Daoy (cell line): ENCODE measurements around the gene GRIK5. TPM values are rescaled to one million over a fixed set of nuclear protein-coding genes. Genes with fewer than 3 reads are reported as not detected.

Experiments
- DNase-seq: peaks from one replicate; pipeline ENCODE4 v3.0.0-alpha.2; 2015; ENCODE audit warnings: low read depth
- total RNA-seq: library from RNA; depleted of rRNA; stranded (reverse); fragments of >200 nt; shearing (Covaris generic); gene quantifications from 2 replicates; pipeline ENCODE4 v1.2.3, GENCODE V29; 2014

The GRIK5 gene
- total RNA-seq, 1 experiment from 2014 or later = 0.57 TPM

DNA sequence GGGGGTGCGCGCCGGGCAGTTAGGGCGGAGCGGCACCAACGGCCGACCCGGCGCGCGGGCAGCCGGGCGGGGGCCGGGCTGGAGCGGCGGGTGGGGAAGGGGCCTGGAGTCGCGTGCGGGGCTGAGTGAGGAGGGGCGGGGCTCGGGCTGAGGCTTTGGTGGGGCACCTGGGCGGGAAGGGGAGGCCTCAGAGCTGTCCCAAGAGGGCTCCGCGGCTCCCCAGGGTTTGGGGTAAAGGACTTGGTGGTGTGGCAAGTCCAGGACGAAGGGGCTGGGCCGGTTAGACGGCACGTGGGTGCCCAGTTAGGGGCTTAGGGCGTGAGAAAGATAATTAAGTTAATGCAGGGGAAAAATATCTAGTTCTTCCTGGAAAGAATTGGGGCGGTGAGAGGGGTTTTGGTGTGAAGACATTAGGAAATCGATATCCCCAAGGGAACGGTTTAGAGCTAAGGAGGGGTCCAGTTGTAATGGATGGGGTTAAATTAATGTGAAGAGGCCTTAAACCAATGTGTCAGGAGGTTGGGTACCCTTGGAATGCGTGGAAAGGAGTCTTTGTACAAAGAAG lies 6.5 kb upstream of the GRIK5 start:
- no peak for DNase-seq

DNA sequence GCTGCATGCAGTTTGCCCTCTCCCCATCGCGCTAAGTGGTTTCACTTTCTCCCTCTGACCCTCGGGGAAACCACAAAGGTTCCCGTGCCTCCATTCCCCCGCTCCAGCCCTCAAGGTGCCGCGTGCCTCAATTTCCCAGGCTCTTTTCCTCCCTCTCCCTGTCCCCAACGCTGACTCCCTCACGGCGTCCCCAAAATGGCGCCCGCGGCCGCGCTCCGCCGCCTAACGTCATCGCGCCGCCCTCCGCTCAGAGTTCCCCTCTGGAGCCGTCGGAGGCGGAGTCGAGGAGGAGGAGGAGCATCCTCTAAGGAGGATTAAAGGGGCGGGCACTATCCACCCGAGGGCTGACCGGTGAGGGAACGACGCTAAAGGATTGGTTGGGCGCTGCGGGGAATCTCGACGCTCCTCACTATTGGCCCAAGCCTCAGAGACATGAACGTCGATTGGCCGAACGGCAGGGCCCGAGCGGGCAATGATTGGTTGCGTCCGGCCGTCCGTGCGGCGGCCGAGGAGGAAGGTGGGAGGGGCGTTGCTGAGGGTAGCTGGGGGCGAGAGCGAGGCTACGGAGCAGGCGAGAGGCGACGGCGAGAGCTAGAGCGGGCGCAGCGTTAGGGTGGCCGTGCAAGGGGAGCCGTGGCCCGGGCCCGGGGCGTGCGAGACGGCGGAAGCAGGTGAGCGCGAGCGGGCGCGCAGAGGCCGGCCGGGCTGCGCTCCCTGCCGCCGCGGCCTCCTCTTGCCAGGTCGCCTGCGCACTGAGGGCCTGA lies 5.8 kb upstream of the GRIK5 start, which contains the start of gene ZNF574:
ZNF574 (plus strand) TSS at position 551 of the 764 bp plus-strand sequence. CDS start 2,441 bp downstream, outside the sequence.
- peak; percentile 100 for DNase-seq

DNA sequence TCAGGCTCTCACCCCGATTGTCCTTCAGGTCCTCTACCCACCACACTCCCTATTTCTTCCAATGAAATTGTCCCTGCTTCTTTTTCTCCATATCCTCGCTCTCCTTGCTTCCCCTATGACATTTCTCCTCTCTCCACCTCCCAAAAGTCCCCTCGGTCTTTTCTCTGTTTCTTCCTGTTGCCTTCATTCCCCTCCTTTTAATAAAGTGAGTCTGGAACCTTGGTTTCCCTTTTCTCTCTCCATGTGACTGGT lies 5.3 kb upstream of the GRIK5 start:
- no peak for DNase-seq

DNA sequence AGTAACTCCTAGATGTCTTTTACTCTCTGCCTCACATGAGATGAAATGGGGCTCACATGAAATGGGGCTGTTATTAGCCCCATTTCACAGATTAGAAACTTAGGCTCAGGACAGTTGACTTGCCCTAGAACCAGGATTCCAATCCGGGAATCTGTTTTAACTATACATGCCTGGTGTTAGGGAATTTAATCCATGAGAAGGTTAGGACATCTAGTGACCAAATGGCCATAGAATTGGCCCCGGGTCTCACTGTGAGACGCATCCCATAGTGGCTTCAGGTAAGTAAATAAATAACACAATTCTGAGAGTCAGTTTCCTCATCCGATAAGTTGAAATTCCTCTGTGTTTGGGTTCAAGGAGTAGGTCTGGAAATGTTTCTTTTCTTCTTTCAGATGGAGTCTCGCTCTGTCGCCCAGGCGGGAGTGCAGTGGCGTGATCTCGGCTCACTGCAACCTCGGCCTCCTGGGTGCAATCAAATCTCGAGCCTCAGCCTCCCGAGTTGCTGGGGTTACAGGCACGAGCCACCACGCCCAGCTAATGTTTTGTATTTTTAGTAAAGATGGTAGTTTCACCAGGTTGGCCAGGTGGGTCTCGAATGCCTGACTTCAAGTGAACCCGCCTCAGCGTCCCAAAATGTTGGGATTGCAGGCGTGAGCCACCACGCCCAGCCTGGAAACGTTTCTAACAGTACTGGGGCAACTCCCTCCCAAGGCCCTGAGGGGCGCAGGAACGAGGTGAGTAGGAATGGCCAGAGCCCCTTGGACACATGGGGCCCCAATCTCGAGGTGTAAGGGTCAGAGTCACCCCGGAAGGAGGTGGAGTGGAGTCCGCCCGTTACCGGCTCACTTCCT lies 4.7 kb upstream of the GRIK5 start:
- DNase-seq = peak; percentile 33

DNA sequence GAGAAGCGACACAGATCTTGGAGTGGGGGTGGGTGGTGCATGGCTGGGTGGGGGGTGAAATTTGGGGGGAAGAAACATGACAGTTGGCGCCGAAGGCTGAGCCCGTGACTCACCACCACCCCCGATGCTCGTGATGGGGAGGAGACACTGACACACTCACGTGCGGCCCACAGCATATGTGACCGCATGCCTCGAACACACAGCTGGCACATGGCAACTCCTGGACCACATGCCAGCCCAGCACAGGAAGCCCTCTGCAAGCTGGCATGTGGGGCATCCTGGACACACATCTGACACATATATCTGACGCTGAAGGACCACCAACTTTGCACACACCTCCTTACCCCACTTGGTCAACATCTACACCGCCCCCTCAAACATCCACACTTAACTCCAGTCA lies 1.2 kb upstream of the GRIK5 start:
- DNase-seq = no peak

DNA sequence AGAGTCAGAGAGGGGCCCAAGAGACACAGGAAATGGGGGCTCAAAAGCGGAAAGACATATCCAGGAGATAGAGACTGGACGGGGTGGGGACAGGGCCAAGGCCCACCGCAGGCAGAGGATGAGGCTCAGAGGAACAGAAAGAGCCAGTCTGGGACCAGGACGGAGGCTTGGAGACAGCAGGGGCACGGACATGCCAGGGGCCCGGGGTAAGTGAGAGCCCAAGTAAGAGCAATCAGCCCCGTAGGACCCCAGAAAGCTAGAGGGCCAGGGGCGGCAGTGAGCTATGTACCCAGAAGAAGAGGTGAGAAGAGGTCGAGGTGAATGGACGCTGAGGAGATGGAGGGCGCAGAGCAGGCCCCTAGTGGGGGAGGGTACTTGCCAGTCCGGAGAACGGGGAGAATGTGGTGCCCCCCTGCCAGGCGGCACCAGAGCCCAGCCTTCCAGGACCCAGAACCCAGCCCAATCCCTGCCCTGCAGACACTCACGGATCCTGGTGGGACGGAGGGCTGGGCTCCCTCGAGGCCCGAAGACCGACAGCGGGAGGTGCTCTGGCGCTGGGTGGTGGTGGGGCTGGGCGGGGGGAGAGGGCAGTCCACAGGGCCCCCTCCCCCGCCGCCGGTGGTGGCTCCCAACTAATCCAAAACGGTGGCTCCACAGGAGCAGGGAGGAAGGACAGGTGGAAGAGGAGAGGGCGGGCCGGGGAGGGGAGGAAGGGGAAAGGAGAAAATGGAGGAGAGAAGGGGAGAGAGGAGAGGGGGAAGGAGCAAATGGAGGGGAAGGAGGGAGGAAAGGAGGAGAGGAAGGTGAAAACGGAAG lies 1.0 kb downstream of the GRIK5 start:
- DNase-seq = no peak

DNA sequence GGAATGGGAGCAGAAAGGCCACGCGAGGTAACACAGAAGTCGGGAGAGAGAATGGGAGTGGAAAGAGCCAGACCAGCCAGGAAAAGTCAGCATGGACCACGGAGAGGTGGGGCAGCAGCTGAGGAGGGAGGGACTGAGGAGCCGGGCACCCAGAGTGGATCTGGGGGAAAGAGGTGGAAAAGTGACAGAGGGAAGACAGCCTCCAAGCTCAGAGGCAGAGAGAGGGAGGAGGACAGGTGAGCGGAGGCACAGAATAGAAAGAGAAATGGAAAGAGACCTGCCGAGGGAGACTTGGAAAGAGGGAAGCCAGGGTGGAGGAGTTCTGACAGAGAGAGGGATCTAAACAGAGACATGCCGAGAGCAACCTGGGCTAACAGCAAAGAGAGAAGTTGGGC lies 1.6 kb downstream of the GRIK5 start:
- DNase-seq = no peak

DNA sequence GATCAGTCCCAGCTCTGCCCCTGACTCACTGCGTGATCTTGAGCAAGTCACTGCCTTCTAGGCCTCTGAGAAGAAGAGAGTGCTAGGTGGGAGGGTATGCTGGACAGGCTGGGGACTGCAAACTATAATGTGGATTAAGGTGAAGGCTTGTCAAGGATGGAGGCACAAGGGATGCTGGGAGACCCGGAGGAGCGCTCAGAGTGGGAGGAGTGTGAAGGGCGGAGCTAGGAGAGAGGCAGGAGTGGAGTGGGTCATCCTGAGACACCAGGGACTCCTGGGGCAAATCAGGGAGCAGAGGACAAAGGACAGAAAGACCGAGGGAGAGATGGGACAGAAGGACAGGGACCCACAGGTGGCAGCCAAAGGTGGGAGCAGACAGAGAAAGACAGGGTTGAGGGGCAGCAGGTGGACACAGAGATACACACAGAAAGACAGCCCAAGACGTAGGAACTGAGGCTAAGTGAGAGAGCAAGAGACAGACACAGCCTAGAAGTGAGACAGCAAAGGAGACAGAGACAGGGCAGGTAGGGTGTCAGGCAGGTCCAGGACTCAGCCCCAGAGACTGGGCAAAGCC lies 2.6 kb downstream of the GRIK5 start:
- no peak for DNase-seq

DNA sequence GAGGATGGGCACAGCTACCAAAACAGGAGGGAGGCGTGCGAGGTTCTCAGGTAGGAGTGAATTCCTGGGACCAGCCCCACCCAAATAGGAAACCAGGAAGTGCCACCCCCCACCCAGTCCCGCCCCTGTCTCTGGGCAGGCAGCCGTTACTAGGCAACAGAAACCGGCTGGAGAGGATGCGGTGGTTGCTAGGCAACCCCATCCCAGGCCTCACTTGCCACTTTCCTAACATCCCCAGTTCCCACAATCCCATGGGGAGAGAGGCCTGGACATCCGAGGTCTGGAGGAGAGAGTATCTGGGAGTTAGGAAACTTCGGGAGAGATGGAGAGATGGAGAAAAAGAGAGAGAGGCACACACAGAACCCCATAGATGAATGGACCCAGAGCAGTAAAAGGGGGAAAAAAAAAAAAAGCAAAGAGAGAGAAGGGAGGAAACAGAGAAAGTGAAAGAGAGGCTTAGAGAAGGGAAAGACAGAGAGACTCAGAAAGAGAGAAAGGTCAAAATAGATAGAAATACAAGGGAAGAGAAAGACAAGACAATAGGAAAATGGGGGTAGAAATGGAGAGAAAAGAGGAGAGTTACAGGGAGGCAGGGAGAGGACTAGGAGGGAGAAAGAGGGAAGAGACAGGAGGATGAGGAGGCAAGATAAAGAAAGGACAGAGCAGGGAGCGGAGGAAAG lies 3.8 kb downstream of the GRIK5 start:
- DNase-seq = peak; percentile 62

DNA sequence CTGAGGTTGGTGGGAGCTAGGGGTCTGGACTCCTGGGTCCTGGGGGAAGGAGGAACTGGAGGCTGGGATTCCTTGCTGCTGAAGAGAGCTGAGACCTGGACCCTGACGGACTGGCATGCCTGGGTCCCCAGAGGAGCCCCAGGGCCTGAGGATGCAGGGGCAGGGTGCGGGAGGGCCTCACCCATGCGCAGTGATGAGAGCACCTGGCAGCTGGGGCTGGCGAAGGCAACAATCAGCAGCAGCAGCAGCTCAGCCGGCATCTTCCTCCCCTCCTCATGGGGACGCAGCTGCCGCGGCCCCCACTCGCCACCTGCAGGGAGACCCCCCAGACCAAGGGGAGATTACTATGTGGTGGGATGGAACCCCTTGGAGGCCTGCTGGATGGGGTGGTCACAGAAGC lies 4.5 kb downstream of the GRIK5 start:
- no peak for DNase-seq

DNA sequence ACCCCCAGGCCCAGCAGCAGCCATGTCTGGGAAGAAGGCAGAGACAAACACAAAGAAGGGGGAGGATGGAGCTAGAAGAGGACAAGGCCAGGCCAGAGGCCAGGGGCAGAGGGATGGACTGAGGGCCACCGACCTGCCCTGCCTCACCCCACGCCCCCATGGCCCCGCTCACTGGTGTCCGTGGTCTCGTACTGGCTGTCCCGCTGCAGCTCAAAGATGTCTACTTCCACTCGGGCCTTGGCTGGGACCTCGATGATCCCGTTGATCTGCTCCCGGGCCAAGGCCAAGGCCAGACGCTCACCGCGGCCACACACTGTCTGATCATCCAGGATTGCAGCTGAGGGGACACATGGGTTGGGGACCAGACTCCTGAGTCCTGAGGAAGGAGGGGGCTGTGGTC lies 5.0 kb downstream of the GRIK5 start:
- DNase-seq = no peak

DNA sequence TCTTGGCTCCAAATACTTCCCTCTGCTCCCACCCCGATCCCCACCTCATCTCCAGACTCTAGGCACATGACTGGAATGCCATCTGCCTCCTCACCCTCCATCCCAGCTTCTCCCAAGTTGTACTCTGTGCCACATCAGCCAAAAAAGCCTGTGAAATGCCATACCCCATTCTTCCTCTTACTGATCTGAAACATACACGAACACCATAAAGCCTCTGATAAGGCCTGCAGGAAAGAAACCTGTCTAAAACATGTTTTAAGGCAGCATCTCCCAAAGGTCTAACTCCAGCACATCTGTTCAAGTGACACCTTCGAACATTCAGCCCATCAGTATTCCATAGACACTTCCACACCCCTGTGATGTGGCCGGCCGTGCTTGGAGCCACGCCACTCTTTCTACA lies 5.6 kb downstream of the GRIK5 start:
- no peak for DNase-seq

DNA sequence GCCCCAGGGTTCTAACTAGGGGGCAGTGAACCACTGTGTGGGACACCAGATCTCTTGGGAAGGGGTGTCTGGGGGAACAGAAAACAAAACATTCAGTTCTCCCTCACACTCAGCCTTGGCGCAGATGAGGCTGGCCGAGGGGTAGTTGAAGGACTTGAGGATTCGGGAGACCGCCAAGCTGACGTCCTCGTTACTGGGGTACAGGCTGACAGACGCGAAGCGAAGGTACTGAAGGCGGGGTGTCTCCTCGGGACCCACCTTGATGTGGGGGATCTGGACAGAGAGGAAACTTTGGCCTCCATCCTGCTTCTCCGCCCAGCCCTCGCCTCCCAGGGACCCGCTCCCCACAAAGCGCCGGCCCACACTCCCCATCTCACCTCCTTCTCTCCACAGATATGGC lies 7.6 kb downstream of the GRIK5 start:
- DNase-seq = no peak

DNA sequence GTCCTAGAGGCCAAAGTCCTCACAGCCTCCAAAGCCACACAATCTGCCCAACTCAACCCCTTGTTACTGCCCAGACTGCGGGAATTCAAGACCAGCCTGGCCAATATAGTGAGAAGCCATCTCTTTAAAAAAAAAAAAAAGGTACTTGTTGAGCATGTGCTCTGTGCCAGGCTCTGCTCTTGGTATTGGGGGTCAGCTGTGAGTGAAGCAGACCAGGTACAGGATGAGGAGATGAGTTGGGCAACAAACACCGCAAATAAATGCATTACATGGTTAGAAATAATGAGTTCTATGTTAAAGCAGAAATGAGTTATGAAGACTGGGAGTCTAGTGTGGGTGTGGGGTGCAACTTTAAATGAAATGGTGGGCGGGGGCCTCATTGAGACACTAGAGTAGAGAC lies 9.9 kb downstream of the GRIK5 start:
- DNase-seq = no peak

DNA sequence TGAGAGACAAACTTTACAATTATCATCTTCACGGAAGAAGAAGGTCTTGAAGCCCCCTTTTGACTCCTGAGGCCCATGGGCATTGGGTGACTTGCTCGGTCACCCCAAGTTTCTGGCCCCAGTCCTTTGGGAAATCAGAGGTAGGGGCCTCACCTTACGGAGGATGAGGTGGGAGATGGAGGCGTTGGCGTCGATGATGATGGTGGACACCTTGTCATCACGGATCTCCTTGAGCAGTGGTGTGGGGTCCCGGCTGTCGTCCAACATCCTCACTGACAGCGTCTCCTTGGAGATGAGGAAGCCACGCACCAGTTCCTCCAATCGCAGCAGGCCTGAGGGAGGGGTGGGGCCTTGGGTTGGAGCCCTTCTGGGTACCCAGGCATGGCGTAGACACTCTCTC lies 10.8 kb downstream of the GRIK5 start:
- DNase-seq = no peak

DNA sequence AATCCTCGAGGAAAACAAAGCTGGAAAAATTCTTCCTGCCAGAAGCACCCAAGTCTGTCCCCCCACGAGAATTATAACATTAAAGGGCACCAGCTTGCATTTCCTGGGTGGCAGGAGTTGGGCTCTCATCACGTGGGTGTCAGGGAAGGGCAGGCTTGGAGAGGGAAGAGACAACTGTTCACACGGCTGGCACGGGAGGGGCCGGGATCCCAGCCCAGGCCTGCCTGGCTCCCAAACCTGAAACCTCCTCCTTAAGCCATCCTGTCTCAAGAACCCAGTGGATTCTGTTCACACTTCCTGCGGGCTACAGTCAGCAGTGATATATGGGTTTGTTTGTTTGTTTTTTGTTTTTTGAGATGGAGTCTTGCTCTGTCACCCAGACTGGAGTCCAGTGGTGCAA lies 12.2 kb downstream of the GRIK5 start:
- no peak for DNase-seq

DNA sequence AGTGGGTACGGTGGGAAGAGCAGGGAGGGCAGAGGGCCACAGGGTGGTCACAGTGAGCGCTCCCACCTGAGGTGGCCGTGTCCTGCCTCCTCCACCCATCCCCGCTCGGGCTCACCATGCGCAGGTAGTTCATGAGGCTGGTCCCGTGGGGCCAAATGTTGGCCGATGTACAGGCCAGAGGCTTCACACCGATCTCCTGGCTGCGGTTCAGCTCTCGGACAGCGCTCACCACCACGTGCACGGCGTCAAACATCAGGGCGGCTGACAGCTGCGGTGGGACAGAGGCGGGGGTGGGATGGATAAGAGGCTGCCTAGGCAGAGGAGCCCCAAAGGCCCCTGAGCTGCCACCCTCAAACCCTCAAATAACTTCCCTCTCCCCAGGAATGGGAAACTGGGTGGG lies 15.8 kb downstream of the GRIK5 start:
- no peak for DNase-seq

DNA sequence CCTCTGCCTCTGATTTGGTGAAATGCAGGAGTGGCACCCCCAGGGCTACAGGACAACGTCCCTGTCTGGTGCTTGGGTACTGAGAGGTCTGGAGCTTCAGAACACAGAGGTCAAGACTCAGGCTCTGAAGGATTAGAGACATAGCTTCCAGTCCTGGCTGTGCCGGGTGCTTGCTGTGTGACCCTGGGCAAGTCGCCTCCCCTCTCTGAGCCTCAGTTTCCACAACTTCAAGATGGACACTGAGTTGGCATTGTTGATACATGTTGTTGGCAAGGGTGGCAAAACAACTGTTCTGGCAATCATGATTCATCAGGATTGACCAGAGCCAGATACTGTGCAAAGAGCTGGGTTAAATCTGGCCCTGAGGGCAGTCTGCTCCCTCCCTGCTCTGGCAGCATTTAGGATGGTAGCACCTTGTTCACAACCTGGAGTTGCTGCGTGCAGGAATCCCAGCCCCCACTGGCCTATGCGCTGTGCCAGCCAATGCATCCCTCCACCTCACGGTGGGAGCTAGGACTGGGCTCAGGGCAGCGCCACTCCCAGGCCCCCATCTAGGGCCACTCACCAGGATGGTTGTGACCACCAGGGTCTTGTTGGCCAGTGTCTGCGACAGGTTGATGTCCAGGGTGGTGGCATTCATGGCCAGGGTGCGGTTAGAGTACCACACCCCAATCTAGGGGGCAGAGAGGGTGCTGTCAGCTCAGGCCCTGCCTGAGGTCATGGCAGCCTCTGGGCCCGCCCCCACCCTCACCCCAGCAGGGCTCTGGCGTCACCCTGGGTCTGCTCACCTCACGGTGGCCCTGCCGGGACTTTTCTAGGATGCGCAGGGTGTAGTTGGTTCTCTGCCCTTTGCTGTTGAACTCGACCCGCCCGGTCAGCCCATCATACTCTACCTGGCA lies 16.7 kb downstream of the GRIK5 start:
- no peak for DNase-seq

DNA sequence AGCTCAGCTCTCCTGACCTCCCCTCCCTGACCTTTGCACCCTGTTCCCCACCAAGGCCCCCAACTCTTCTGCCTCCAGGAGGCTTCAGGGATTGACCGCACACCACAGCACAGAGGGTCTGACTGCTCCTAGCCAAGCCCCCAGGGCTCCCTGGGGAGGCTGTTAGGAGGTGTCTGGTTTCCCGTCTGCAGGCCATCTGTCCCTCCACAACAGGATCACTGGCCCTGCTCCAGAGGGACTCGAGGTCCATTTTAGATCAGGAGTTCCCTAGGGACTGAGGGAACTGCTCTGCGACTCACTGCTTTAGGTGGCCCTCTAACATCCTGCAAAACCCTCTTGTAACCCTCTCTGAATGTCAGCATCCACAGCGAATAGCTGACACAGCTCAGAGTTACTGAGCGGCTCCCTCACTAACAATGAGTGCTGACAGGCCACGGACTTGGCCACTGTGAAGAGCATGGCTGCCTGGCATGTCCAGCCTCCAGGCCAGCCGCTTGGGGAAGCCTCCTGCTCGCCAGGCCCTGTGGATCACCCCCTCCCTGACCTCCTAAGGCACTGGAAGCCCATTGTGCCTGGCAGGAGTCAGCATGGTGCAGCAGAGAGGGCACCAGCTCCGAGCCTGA lies 17.7 kb downstream of the GRIK5 start:
- no peak for DNase-seq
